MG63 (cell line): ENCODE measurements around the gene EPHB1. TPM values are rescaled to one million over a fixed set of nuclear protein-coding genes. Genes with fewer than 3 reads are reported as not detected.
"Not testable (repeated sequence)": the region's sequence is repeated elsewhere in the genome, so short reads cannot be mapped to it uniquely, and the experiment has no call there.

Source experiments
- DNase-seq: peaks from one replicate; pipeline ENCODE4 v3.0.0-alpha.2; 2020
- H3K27me3 ChIP-seq: fragments of 250-450 bp; sonication (Bioruptor Pico); 2 replicates; pipeline ENCODE4 v1.5.1; 2020; ENCODE audit warnings: mild to moderate bottlenecking, moderate library complexity
- H3K36me3 ChIP-seq: fragments of 250-450 bp; sonication (Bioruptor Pico); 2 replicates; pipeline ENCODE4 v1.5.1; 2020; ENCODE audit warnings: mild to moderate bottlenecking, moderate library complexity
- H3K4me3 ChIP-seq: fragments of 250-450 bp; sonication (Bioruptor Pico); 2 replicates; pipeline ENCODE4 v1.5.1; 2020; ENCODE audit warnings: mild to moderate bottlenecking, moderate library complexity
- H3K9me3 ChIP-seq: fragments of 250-450 bp; sonication (Bioruptor Pico); 2 replicates; pipeline ENCODE4 v1.5.1; 2020; ENCODE audit warnings: mild to moderate bottlenecking, moderate library complexity
- total RNA-seq: library from RNA; depleted of rRNA; stranded (reverse); fragments of >200 nt; shearing (Covaris generic); gene quantifications from 2 replicates; pipeline ENCODE4 v1.2.3, GENCODE V29; 2014; ENCODE audit warnings: low replicate concordance

The EPHB1 gene
- total RNA-seq, 1 experiment from 2014 or later: not detected

DNA sequence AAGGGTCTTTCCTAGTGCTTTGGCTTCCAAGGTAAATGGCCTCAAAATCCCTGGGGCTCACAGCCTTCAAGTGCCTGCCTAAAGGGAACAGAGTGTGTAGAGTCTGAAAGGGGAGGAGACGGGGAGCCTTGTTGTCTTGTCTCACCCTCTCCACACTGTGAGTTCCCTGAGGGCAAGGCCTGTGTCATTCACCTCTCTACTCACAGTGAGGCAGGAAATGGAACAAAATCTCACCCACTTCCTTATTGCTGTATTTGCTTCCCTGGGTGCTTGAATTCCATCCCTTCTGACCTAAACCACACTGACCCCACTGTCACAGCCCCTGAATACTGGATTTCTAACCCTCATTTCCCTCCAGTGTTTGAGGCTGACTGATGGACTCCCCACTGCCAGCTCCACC, 197.5 kb downstream of the EPHB1 start:
- DNase-seq: no peak
- no peaks in the 10 kb centered on the region for H3K9me3 ChIP-seq
- H3K4me3 ChIP-seq: no peak overlapping the region
- H3K36me3 ChIP-seq: no peaks in the 10 kb centered on the region
- H3K27me3 ChIP-seq: peaks cover under 1% of the 10 kb centered on the region

DNA sequence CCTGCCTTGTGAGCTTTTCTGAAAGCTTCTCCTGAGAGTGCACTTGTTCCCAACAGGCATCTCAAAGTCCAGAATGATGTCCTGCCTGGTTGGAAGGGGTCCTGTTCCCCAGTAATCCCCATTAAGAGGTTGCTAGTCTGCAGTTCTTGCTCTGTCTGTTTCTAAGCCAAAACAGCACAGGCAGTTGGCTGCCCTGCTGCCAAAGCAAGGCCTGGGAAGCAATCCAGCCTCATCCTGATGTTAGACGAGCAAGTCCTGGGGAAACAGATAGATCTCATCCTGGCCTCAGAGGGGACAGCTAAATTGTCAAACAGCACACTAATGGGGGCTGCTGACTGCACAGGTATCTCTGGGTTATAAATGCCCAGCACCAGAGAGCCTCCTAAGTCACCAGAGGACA, 198.0 kb downstream of the EPHB1 start:
- Histone ChIP-seq H3K4me3 (no peak overlapping the region), H3K27me3 (peaks cover 3% of the 10 kb centered on the region), H3K9me3 (no peaks in the 10 kb centered on the region), H3K36me3 (no peaks in the 10 kb centered on the region)
- no peak for DNase-seq

DNA sequence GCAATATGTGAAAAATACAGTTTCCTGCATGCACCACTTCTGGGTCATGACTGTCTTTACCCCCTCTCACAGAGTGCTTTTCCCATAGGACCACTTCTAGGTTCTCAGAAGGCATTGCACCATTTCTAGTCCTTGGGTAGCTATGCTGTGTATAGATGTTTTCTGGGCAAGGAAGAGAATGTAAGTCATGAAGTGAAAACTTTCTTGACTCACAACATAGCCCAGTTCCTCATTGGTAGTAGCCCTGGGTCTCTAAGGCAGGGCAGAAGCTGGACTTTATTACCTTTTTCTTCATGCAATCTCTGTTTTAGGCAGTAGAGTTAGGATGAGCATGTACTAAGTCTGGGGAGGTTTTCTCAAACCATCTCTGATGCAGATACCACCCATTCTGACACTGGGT, 203.1 kb downstream of the EPHB1 start:
- H3K9me3 ChIP-seq: no peaks in the 10 kb centered on the region
- H3K4me3 ChIP-seq: no peak overlapping the region
- H3K27me3 ChIP-seq: peaks cover 12% of the 10 kb centered on the region
- H3K36me3 ChIP-seq: no peaks in the 10 kb centered on the region
- no peak for DNase-seq

DNA sequence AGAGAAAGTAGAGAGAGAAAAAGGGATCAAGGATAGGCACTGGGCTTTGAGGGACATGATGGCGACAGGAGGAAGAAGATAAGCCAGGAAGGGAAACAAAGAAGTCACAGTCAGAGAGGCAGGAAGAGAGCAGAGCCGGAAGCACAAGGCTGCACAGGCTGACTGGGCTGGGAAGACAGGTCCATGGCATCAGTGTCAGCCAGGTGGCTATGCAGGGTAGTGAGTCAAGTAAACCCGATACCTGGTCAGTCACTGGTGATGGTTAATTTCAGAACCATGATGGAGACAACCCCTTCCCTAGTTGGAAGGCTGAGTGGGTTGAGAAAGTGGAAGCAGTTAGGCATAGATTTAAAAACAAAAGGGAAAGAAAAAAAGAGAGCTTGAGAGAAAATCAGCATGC, 203.8 kb downstream of the EPHB1 start:
- peaks cover 12% of the 10 kb centered on the region for H3K27me3 ChIP-seq
- H3K9me3 ChIP-seq: no peaks in the 10 kb centered on the region
- H3K4me3 ChIP-seq: no peak overlapping the region
- no peaks in the 10 kb centered on the region for H3K36me3 ChIP-seq
- DNase-seq: no peak

DNA sequence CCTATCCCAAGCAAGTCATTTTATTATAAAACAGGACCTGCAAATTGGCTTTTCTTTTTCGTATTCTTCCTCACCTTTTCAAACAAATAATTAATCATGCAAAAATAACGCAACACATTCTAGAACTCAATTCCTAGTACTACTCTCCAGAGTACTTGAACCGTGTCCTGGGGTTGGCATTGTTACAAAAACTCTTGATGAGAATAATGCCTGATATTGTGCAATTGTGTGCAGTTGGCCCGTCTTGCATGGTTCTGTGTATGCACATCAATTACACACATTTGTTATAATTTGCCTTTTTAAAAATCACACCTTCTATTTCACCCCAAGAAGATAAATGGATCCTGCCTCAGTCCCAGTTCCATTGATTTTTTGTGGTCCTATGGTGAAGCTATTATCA, 205.4 kb downstream of the EPHB1 start:
- Histone ChIP-seq H3K36me3 (no peaks in the 10 kb centered on the region), H3K9me3 (no peaks in the 10 kb centered on the region), H3K4me3 (no peak overlapping the region), H3K27me3 (peaks cover 12% of the 10 kb centered on the region)
- DNase-seq: no peak

DNA sequence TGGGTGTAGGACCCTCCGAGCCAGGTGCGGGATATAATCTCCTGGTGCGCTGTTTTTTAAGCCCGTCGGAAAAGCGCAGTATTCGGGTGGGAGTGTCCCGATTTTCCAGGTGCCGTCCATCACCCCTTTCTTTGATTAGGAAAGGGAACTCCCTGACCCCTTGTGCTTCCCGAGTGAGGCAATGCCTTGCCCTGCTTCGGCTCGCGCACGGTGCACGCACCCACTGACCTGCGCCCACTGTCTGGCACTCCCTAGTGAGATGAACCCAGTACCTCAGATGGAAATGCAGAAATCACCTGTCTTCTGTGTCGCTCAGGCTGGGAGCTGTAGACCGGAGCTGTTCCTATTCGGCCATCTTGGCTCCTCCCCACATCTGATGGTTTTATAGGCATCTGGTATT, 210.6 kb downstream of the EPHB1 start:
- H3K4me3 ChIP-seq, DNase-seq, H3K36me3 ChIP-seq, H3K27me3 ChIP-seq, H3K9me3 ChIP-seq: not testable (repeated sequence)

DNA sequence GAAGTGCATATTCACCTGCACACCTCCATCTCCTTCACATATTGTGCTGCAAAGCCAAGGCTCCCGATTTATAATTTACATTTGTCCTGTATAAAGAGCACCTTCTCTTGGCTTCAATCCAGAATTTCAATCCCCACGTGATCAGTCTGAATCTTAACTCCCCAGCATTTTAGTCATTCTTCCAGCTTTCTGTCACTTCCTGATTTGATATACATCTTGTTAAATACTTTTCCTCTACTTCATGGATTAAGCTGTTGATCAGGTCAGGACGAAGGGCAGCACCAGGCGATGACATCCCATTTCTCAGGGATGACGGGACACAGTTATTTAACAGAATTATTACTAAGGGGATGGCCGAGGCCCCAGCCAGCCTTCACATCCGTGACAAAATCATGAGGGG, 212.5 kb downstream of the EPHB1 start:
- Histone ChIP-seq H3K9me3 (no peaks in the 10 kb centered on the region), H3K36me3 (no peaks in the 10 kb centered on the region), H3K27me3 (no peaks in the 10 kb centered on the region), H3K4me3 (no peak overlapping the region)
- DNase-seq: no peak

DNA sequence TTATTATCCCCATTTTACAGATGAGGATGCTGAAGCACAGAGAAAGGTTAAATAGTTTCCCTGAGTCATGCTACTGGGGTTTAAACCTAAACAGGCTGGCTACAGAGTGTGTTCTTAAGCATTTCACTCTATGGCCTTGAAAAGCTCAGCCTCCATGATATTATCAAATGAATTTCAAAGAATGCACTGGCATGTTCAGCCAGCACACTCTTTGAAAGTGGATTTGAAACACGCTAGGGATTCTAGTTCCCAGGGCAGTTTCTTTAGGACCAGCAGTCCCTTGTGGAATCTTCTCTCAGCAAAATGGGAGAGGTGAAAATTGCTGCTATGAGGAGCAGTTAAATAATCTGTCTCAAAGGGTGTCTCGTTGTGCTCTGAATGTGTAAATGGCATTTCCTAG, 213.3 kb downstream of the EPHB1 start:
- Histone ChIP-seq H3K27me3 (no peaks in the 10 kb centered on the region), H3K36me3 (no peaks in the 10 kb centered on the region), H3K4me3 (no peak overlapping the region), H3K9me3 (no peaks in the 10 kb centered on the region)
- DNase-seq: no peak

DNA sequence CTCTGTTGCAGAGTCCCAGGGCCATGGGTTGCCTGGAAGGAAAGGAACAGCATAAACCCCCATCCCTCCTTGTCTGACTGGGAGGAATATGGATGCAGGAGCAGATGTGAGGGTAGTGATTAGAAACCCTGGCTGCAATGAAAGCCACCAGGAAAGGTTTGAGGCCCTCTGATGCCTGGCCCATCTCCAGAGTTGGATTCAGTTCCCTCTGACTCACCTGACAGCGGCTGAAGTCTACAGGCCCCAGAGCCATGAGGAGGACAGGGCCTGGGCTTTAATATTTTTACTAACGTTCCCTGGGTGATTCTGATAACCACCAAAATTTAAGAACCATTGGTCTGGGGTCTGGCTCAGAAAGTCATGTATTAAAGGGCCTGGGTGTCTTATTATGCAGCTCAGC, 214.0 kb downstream of the EPHB1 start:
- DNase-seq: no peak
- no peaks in the 10 kb centered on the region for H3K9me3 ChIP-seq
- no peaks in the 10 kb centered on the region for H3K36me3 ChIP-seq
- no peak overlapping the region for H3K4me3 ChIP-seq
- no peaks in the 10 kb centered on the region for H3K27me3 ChIP-seq

DNA sequence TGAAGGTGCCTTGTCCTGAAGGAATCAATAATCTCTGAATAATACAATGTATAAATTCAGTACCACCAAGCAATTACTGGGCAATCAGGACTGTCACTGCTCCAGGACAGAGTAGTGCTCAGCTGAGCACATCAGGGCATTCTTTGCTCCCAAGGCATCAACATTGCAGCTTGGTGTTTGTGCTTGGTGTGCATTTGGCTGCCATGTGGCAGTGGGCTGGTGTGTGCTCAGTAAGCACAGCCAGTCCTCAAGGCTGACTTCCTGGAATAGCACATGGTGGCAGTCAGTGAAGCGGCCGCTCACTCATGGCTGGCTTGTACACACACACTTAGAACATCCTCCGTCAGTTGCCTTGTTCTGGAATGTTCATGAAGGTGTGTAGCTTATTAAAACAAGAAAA, 217.0 kb downstream of the EPHB1 start:
- Histone ChIP-seq H3K4me3 (no peak overlapping the region), H3K27me3 (no peaks in the 10 kb centered on the region), H3K36me3 (no peaks in the 10 kb centered on the region), H3K9me3 (no peaks in the 10 kb centered on the region)
- no peak for DNase-seq

DNA sequence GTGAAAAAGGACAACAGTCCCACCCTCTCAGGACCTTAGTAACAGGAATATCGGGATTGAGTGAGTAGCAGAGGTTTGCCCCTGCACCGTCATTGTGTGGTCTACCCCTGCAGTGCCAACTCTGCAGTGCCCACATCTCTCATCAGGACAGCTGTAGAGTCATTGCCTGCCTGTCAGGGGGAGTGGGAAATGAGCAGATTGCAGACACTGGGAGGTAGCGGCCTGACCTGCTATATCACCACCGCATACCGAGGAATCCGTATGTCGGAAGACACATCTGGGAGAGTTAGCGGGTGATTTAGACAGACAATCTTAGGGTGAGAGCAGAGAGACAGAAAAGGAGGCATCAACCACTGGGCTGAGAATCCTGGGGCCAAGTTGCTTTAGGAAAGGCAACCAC, 218.1 kb downstream of the EPHB1 start:
- no peak for DNase-seq
- Histone ChIP-seq H3K9me3 (no peaks in the 10 kb centered on the region), H3K4me3 (no peak overlapping the region), H3K27me3 (no peaks in the 10 kb centered on the region), H3K36me3 (no peaks in the 10 kb centered on the region)

DNA sequence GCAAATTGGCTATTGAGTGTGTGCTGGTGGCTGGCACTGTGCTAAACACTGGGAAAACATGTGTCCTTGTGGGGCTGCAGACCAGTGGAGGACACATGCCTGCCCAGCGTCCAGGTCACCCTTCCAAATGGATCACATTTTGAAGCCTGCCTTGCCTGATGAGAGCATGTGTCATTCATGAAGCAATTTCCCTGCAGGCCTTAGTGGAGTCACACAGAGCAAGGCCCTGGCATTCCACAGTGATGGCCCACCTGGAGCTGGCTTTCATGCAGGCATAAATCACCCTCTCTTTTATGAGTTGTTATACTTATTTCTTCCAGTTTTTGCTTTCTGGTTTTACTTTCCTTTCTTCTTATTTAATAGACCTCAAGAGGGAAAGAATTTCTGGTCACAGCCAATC, 219.5 kb downstream of the EPHB1 start:
- Histone ChIP-seq H3K4me3 (no peak overlapping the region), H3K27me3 (no peaks in the 10 kb centered on the region), H3K9me3 (no peaks in the 10 kb centered on the region), H3K36me3 (no peaks in the 10 kb centered on the region)
- DNase-seq: no peak

DNA sequence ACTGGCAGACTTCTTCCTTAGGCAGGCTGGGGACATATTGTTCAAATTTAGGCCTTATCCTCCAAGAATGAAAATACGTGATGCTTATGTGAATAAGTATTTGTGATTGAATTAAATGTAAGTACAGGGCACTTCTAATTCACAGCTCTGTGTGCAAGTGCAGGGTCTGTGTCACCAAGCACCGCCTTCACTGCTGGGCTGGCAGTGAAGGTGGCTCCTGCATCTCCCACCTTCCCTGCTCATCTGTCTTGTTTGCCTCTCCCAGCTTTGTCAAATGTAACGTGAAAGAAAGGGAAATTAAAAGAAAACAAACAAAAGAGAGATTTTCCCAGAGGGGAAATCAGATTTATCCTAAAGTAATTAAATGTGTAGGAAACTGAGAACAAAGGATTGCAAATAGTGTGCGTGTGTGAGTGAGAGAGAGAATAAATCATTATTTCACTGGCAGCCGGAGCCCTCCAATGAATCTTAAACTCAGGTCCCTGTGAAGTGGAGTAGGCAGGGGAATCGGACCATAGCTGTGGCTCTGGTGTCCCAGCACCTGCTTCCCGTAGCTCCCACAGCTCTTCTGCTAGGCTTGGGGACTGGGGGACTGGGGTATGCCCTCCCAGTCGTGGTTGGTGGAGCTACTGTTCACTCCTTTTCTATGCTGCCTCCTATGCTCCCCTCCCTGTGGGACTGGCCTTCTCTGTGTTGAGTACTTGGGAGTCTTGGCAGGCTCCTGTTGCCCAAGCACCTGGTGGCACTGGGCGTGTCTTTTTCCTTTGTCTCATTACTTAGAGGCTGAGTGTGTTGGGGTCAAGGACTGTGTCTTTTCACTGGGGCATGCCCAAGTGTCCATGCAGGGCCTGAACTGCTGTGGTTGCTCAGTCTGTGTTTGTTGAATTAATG, 222.2 kb downstream of the EPHB1 start:
- Histone ChIP-seq H3K27me3 (no peaks in the 10 kb centered on the region), H3K9me3 (no peaks in the 10 kb centered on the region), H3K4me3 (no peak overlapping the region), H3K36me3 (no peaks in the 10 kb centered on the region)
- DNase-seq: no peak

DNA sequence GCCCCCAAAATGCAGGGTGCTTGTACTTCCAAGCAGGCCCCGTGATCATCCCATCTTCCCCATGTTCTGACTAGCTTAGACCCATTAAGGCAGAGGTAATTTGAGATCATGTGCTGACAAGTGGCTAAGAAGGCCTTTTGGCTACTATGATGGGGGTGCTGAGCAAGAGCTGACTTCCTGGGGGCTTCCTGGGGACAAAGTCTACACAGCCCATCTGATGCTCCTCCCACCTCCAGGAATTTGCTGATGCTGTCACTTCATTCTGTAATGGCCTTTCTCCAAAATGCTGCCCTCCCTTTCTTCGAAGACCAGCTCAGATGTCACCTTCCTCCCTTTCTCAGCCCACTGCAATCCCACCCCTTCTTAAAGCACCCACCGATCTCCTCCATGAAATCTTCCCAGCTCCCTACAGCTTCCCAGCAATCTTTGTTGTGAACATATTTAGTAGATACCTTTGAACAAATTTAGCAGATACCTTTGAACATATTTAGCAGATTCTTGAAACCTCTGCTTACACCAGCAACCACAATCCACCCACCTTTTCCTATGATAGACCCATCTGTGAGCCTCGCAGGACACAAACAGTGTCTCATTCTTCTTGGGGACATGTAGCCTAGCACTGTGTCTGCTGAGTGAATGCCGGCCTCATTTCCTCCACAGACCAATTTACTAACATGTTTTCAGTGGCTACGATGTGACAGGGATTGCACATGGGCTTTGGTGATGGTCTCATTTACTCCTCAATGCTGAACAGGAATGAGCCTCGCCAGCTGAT, 223.3 kb downstream of the EPHB1 start:
- no peak for DNase-seq
- no peaks in the 10 kb centered on the region for H3K36me3 ChIP-seq
- H3K4me3 ChIP-seq: no peak overlapping the region

DNA sequence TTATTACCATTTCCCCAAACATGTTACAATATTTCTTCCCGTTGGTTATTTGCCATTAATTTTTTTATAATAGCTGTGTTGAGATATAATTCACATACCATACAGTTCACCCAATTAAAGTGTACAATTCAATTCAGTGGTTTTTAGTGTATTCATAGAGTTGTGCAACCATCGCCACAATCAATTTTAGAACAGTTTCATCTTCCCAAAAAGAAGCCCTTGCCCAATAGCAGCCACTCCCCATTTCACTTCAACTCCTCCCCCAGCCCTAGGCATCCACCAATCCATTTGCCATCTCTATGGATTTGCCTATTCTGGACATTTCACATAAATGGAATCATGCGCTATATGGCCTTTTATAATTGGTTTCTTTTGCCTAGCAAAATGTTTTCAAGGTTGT, 225.1 kb downstream of the EPHB1 start:
- no peaks in the 10 kb centered on the region for H3K9me3 ChIP-seq
- DNase-seq: no peak
- H3K4me3 ChIP-seq: no peak overlapping the region
- H3K36me3 ChIP-seq: no peaks in the 10 kb centered on the region
- 0 out of 2 replicates have a peak, but pooled peaks cover 2% of the 10 kb centered on the region for H3K27me3 ChIP-seq

More for the DNA sequence above, 223.3 kb downstream of the EPHB1 start:
- Histone ChIP-seq H3K27me3 (no peaks in the 10 kb centered on the region), H3K9me3 (no peaks in the 10 kb centered on the region)

DNA sequence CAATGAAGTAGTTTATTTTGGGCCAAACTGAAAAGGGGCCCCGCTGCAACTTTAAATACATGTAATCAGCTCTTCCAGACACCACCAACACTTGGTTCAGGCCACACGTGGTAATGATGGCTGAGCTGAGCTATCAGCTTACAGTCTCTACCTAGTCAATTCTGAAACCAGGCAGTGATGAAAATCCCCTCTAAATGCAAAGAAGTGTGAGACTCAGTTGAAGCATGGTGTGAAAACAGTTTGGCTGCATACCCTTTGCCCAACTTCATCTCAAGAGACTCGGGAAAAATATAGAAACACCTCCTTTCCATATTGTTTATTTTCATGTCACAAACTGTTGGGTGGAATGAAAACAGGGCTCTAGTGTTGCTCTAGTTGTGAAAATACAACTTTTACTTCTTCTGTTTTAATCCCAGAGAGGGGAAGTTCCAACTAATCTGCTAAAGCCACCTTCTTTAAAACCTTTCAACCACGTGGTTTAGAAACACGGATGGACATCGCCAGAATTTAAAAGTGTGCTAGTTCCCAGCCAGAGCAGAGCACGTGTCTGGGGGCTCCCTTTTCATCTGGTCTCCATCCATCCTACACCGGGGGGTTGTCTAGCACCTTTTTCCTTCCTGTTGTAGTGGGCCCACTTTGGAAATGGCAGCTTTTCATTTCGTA, 229.1 kb downstream of the EPHB1 start:
- DNase-seq: no peak
- no peaks in the 10 kb centered on the region for H3K9me3 ChIP-seq

More for the DNA sequence above, 229.1 kb downstream of the EPHB1 start:
- Histone ChIP-seq H3K4me3 (no peak overlapping the region), H3K27me3 (0 out of 2 replicates have a peak, but pooled peaks cover 2% of the 10 kb centered on the region), H3K36me3 (no peaks in the 10 kb centered on the region)
